ENCODE results near the gene CCL19.

The CCL19 gene

DNA sequence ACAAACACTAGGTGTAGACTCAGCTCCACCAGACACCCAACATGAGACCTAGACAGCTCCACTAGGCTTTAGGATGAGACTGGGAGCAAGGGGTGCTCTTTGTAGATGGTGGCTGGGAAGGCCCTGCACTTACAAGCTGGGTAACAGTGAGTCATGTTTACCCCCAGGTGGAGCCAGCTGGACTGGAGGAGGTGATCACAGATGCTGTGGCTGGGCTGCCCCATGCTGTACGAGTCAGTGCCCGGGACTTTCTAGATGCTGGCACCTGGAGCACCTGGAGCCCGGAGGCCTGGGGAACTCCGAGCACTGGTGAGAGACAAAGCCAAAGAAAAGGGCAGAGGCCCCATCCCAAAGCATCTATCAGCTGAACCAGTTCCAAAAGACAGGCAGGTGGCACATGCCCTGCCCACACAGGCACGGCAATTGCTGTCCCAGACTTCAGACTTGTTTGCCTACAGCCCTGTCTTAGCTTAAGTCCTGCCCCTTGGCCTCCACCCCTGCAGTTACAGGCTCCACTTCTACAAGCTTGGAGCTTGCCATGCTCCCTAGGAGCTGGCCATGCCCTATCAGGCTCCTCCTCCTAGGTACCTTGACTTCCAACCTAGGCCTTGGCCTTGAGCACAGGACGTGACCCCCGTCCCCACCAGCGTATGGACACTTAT is 31.4 kb downstream of the CCL19 start:
- no peak for DNase-seq

DNA sequence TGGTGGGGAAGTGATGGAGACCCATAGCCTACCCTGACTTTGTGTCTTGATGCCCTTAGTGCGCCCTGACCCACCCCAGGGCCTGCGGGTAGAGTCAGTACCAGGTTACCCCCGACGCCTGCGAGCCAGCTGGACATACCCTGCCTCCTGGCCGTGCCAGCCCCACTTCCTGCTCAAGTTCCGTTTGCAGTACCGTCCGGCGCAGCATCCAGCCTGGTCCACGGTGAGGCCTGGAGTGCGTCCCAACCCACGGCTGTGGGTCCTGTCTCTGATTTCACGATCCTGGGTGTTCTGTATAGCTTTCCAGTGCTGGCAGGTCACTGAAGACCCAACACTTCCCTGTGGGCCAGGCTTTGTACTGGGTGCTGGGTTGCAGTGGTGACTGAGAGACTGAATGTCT is 32.6 kb downstream of the CCL19 start:
- no peak for DNase-seq

DNA sequence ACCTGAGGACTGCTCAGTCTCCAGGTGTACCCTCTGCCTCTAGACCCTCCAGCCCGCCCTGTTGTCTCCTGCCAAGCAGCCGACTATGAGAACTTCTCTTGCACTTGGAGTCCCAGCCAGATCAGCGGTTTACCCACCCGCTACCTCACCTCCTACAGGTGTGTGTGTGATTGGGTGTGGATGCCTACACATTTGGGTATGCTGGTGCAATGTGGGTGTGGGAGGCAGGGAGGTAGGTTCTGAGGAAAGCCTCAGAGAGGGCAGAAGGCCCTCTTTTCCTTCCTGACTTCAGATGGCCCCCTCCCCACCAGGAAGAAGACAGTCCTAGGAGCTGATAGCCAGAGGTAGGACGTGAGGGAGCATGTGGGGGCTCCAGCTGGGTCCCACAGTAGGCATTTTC is 34.1 kb downstream of the CCL19 start:
- DNase-seq = no peak

DNA sequence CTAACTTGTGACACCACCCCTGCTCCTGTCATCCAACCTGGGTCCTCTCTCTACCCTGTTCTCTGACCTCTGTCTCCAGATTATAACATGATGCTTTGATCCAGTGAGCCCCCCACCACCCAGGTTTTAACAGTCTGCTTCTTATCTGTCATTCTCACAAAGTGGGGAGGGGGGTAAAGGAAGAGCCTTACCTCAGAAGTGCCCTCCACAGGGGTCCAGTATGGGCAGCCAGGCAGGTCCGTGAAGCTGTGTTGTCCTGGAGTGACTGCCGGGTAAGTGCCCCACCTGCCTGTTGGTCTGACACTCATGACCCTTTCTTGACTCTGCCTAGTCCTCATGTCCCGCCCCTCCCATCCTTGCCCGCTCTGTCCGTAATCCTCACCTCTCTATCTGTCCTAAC is 35.7 kb downstream of the CCL19 start:
- DNase-seq = no peak

DNA sequence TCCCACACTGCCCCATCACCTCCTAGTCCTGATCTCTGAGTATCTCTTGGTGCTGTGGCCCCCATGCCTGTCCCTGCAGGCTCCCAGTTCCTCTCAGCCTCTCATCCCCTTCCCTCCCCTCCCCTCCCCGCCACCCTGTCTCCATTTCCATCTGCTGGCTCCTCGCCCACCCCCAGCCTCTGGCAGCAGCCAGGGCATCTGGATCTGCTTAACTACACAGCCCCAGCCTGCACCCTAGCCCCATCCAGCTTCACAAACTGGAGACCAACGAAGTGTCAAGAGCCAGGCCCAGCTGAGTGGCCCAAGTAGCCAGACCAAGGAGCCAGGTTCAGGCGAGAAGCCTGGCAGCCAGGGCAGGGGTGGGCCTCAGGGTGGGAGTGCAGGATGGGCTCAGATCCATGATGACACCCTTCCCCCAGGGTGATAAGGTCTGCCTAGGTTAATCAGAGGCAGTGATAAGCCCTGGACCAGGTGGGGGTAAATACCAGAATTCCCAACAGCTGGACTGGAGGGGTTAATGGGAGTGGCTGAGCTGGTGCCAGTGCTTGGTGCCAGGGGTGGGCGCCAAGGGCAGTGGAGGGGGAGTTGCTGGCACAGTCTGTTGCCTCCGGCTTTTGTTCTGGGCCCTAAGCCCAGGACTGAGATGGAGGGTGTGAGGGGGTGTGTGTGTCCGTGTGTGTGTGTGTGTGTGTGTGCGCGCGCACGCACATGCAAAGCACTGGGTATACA is 36.6 kb downstream of the CCL19 start:
- no peak for DNase-seq

DNA sequence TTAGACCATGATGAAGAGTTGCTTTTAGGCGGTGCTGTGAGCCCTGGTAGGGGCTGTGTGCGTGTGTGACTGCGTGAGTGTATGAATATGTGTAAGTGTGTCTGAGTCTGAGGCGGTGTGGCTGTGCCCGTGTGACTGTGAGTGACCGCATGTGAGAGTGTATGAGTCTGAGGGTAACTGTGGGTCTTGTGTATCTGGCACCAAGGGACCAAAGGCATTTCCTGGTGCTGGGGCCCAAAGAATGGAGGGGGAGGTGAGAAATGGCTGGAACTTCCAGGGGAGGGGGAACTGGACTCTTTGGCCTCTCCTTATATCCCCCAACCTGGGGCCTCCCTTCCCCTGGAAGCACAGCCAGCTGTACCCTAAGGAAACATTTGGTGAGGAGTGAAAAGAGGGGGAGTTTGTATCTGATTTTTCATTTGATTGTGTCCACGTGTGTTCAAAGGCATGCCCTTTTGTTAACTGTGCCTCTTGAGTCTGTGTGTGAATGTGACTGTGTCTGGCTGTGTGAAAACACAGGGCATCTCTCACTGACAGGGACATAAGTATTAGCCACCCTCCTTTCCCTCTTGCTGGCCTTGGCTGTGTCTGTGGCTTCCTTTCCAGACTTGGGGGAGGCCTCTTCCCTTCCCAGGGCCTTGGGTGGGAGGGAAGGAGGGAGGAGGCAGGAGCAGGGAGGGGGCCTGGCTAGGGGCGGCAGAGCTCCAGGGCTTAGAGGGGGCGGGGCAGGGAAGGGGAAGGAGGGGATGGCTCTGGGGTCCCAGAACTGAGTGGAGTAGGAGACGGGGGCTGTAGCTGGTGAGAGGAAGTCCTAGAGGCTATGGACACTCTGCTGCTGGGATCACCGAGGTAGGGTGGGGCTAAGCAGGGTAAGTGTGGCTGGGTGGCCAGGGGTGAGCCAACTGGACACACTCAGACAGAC is 37.7 kb downstream of the CCL19 start:
- DNase-seq = no peak

DNA sequence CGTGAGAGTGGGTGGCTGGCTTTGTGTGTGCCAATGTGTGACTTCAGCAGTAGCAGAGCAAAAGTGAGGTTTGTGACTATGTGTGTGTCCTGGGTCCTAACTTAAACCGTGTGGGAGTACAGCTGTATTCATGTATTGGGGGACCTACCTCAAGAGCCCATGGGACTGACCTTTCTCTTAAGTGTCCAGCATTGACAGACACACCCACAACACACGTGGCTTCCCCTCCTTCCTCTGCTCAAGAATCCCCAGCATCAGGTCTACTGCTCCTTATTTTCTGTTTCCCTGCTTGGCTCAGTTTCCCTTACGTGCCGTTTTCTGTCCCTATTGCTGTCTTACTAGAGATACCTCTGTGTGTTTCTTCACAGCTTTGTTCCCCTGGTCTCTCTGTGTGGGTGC is 38.5 kb downstream of the CCL19 start:
- no peak for DNase-seq

DNA sequence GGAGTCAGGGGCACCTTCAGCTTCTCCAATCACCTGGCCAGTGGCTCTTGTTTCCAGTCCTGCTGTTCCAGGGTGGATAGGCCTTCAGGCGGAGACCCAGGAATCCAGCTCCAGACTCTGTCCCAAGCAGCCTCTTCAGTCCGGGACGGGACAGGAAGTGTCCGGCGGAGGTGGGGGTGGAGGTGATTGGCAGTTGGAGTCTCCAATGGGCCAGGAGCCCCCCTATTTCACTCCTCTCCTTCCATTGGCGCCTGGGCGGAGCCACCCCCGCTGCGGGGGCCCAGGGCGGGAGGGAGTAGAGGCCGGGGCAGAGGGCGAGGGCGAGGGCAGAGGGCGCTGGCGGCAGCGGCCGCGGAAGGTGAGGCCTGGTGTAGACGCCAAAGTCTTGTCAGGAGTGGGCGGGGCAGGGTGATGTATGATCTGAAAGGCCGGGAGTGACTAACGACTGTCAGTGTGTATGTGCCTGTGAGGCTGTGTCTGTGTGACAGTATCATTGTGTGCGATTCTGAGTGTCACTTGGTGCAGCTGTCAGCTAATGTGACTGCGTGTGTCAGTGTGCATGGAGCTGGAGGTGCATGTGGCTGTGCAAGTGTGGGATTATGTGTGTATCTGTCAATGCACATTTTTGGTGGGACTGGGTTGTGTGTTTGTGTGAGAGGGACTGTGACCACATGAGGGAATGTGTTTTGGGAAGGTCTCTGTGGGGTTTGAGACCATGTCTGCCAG is 39.0 kb downstream of the CCL19 start, which contains the start of gene IL11RA:
Gene IL11RA (plus strand): TSS at position 310 of the 726 bp plus-strand sequence. CDS start 3,033 bp downstream, outside the sequence.
- no peak for DNase-seq

DNA sequence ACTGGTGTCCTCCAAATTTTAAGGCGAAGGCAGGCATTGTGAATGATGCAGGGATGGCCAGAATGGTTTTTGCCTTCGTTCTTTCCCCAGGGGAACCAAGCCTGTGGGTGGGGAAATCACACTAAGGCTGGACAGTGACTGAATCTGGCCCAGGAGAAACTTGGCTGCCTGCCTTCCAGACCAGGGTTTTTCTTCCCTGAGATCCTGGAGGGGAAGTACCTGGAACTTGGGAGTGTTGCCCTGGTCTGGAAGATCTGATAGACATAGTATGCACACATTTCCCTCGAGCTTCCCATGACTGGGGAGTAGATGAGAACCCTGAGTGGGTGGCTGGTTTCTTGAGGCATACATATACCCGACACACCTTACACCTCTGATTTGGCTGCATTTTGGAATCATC is 39.8 kb downstream of the CCL19 start:
- no peak for DNase-seq

DNA sequence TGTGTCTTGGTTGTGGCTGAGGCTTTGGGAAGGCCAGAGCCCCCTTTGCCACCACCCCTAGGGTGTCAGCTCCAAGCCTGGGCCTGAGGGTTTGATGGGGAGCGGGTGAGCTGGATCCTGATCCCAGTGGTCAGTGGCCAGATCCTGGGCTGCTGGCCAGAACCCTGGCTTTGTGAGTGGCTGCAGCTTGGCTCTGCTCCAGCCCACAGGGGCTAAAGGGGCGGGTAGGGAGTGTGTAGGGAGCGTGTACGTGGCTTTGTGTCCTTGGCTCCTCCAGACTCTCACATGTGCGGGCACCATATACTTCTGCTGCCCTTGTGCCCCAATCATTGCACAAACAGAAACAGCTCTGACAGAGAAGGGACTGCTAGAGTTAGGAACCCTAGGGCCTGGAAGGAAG is 40.3 kb downstream of the CCL19 start:
- DNase-seq = no peak

DNA sequence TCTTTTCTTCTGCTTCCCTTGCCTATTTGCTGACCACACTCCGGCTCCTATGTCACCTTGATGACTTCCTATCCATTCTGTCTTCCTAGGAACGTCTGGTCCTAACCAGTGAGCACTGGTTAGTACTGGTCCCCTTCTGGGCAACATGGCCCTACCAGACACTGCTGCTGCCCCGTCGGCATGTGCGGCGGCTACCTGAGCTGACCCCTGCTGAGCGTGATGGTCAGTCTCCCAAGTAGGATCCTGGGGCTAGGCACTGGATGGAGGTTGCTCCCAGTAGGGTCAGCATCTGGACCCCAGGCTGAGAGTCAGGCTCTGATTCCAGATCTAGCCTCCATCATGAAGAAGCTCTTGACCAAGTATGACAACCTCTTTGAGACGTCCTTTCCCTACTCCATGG is 42.4 kb downstream of the CCL19 start:
- no peak for DNase-seq

DNA sequence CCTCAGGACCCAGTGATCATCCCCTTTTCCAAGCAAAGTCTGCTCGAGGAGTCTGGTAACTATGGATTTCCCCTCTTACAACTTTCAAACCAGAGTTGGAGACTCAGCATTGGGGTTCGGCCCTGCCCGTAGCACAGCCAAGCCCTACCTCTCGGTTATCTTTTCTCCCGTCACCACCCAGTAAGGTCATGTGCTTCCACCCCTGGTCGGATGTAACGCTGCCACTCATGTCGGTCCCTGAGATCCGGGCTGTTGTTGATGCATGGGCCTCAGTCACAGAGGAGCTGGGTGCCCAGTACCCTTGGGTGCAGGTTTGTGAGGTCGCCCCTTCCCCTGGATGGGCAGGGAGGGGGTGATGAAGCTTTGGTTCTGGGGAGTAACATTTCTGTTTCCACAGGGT is 43.4 kb downstream of the CCL19 start:
- DNase-seq = no peak

DNA sequence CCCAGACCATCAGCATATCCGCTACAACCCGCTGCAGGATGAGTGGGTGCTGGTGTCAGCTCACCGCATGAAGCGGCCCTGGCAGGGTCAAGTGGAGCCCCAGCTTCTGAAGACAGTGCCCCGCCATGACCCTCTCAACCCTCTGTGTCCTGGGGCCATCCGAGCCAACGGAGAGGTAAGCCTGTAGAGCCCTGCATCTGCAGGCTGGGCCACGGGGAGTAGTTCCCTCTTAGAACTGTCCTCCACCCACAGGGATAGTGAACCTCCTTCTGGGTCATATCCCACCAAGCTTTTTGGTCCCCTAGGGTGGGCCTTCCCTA is 44.0 kb downstream of the CCL19 start:
- no peak for DNase-seq

DNA sequence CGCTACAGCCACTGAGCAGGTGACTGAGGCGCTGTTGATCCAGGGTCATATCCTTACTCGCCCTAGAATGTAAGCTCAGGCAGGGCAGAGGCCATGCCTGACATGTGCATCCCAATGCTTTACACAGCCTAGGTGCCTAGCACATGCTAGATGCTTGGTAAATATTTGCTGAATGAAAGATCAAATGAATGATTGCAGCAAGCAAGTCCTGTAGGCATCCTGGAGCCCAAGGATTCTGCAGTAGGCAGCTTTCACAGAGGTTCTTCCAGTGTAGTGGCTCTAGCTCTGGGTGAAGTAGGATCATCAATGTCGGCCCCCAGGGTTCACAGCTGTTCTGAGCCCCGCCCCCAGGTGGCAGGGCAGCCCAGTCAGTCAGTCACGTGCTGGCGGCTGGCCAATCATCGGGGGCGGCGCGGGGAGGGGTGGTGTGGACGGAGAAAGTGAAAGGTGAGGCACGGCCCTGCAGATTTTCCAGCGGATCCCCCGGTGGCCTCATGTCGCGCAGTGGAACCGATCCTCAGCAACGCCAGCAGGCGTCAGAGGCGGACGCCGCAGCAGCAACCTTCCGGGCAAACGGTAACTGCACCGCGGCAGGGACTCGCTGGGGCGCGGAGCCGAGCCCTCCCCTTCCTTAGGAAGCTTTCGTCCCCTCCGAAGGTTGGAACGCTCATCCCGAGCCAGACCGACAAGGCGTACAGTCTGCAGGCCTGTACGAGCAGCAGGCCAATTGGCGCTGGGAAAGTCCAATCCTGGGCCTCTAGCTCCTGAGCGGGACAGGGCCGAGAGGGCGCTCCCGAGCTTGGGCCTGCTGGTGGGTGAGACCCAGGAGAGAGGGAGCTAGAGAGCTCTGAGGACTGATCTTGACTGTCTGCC is 44.6 kb downstream of the CCL19 start, which contains the start of gene GALT:
Gene GALT (plus strand): TSS at position 465 of the 873 bp plus-strand sequence. CDS start 30 bp downstream, at position 495.
- DNase-seq = peak; percentile 97

DNA sequence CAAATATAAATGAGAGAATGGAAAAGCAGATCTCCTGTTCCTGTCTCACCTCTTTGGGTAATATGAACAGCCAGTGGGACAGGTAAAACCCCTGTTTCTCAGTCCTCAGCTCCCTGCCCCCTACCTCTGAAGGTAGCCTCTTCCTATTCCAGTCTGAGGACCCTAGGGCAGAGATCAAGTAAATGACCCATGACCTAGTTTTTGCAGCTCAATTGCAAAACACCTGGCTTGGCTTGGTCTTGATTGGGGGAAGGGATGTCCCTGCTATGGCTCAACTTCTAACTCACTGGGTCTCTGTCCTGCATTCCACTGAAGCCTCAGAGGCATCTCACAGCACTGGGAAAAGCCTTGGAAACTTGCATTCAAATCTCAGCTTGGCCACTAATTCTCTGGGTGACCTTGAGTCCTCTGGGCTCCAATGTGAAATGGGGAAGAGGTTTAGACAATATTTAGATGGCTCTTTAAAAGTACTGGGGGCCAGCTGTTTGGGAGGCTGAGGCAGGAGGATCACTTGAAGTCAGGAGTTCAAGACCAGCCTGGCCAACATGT is 46.2 kb downstream of the CCL19 start:
- no peak for DNase-seq

DNA sequence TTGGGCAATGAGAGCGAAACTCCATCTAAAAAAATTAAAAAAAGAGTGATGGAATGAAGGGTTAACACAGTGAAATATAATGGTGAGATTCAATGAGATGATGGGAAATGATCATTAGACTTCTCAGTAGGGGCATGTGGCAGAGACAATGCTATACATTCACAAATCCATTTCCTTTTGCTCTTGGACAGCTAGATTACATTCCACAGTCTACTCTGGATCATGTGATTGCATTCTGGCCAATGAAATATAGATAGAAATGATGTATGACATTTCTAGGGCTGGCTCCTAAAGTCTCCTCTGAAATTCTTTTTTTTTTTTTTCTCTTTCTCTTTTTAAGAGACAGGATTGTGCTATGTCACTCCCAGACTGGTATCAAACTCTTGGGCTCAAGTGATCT is 48.4 kb downstream of the CCL19 start:
- no peak for DNase-seq
